SKM-1 (cell line): Measurements from ENCODE around the gene CDC16.
"Not testable (repeated sequence)": the region's sequence is repeated elsewhere in the genome, so short reads cannot be mapped to it uniquely, and the experiment has no call there.

ENCODE experiments used
- DNase-seq: peaks from one replicate; lab custom pipeline; 2025; ENCODE audit not compliant: unreplicated experiment; lab: John Stamatoyannopoulos, UW

CDC16 gene

DNA sequence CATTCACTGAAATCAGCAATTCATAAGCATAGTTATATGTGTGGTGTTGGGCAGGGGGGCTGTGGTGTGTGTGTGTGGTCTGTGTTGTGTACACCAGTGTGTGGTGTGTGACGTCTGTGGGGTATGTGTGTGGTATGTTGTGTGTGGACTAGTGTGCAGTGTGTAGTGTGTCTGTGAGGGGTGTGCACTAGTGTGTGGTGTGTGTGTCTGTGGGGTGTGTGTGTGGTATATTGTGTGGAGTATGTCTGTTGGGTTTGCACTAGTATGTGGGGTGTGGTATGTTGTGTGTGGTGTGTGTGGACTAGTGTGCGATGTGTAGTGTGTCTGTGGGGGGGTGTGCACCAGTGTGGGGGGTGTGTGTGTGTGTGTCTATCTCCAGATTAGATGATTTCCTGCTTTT lies 7.2 kb upstream of the CDC16 start:
- DNase-seq: no peak

DNA sequence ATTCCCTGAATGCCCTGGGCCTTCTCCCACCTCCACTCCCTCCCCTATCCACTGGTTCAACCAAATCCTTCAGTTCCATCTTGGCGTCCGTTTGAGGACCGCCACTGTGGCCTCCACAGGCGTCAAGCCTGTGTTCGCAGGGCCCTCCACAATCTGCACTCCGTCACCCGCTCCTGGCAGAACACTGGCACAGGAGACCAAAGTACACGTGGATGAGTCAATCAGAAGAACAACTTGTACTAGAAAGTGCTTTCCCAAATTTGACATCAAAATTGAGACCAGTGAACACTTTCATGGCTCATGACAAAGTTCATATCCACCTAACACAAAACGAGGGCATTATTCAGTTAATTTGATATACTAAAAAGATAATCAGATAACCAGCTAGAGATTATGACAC lies 6.5 kb upstream of the CDC16 start:
- no peak for DNase-seq

GRCh38 chr13:114229506-114229905 lies 5.2 kb upstream of the CDC16 start:
- DNase-seq: no peak

- DNase-seq: peak; percentile 13
Observed at GRCh38 chr13:114230117-114230516, 4.6 kb upstream of the CDC16 start.

GRCh38 chr13:114230575-114230974 lies 4.1 kb upstream of the CDC16 start:
- DNase-seq: no peak

GRCh38 chr13:114231886-114232285 lies 2.8 kb upstream of the CDC16 start:
- no peak for DNase-seq

DNA sequence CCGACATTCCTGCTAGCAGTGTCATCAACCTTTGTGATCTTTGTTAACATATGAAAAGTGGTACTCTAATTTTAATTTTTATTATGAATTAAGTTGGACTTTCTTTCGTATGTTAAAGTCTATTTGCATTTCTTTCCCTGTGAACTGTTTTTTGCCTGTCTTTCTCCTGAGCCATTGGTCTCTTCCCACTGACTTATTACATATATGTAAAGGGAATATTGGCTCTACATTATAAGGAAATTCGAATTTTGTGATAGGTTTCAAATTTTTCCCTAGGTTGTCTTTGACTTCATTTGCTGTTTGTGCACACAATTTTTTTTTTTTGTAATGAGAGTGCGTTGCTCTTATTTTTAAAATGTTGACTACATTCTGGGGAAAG lies 442 bp upstream of the CDC16 start:
- no peak for DNase-seq

DNA sequence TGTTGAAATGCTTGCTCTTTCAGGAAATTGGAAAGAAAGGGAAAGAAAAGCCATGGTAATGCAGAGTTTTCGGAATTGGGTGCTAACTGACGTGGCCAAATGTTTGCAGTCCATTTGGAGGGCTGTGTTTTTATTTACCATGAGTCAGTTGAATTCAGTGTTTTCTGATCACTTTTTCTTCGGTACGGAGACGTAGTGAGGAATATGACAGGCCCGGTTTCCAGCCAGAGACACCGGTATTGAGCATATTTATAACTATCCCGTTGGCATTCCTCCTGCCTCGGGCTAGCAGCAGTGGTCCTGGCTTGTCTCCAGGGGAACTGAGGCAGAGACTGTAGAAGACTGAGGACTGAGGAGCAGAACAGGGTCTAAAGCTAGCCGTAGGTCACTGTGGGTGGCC lies 1.0 kb downstream of the CDC16 start:
- no peak for DNase-seq

DNA sequence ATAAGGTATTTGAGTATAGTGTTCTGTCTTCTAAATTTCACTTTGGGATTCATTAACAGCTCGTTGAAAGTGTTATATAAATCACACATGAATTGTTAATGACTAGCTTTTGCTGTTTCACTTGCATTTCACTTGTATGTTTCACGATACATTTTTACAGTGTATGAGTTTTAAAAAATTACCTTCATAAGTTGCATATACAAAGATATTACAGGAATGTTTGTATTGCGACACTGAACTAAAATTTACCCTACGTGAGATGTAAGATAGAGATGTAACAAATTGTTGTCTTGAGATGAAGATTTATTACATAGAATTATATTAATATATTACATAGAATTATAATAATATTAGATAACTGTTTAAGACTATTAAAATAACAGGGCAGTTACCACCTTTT lies 1.5 kb downstream of the CDC16 start:
- DNase-seq: no peak

- no peak for DNase-seq
Observed at GRCh38 chr13:114237415-114238112, 2.9 kb downstream of the CDC16 start.

- no peak for DNase-seq
Observed at GRCh38 chr13:114241918-114242317, 7.2 kb downstream of the CDC16 start.

DNA sequence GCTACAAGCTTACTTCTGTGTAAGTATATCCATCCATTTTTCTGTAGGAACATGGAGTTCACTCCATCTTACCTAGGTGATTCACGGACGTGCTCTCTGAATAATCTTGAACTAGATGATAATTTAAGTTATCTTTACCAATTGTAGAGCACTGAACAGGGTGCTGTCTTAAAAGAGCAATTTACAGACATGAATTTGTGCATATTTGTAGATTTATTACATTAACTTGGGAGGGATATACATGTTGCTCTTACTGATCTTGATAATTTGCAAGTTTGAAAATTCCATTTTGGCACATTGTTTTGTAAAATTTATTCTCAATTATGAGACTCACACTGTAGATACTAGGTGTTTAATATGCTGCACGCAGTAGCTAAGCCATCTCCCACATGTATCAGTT lies 9.3 kb downstream of the CDC16 start:
- no peak for DNase-seq

GRCh38 chr13:114244637-114245036 lies 9.9 kb downstream of the CDC16 start:
- no peak for DNase-seq

GRCh38 chr13:114248011-114248410 lies 13.3 kb downstream of the CDC16 start:
- DNase-seq: no peak

- DNase-seq: no peak
Observed at GRCh38 chr13:114249077-114249476, 14.4 kb downstream of the CDC16 start.

DNA sequence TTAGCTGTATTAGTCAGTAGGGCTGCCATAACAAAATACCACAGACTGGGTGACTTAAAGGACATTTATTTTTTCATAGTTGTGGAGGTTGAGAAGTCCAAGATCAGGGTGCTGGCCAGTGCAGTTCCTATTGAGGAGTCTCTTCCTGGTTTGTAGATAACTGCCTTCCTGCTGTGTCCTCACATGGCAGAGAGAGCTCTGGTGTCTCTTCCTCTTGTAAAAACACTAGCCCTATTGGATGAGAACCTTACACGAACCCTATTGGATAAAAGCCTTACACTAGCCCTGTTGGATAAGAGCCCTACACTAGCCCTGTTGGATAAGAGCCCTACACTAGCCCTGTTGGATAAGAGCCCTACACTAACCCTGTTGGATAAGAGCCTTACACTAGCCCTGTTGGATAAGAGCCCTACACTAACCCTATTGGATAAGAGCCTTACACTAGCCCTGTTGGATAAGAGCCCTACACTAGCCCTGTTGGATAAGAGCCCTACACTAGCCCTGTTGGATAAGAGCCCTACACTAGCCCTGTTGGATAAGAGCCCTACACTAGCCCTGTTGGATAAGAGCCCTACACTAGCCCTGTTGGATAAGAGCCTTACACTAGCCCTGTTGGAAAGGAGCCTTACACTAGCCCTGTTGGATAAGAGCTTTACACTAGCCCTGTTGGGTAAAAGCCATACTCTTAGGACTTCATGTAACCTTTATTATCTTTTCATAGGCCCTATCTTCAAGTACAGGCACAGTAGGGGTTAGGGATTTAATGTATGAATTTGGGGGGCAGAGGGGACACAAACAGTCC lies 17.1 kb downstream of the CDC16 start:
- DNase-seq: not testable (repeated sequence)

DNA sequence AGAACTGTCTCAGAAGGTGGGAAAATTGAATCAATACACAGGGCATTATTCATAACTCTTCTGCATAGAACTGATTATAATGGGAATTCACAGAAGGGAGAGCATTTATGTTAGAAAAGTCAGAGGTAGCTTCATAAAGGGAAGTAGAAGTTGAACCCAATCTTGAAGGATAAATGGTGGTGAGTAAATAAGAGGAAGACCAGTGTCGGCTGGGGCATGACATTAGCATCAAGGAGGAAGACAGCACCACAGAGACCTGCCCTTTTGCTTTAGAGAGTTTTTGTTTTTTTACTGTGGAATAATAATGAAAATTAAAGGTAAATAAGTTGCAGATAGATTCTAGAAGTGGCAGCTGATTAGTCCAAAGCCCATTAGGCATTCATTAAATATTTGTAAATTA lies 21.9 kb downstream of the CDC16 start:
- peak; percentile 19 for DNase-seq

DNA sequence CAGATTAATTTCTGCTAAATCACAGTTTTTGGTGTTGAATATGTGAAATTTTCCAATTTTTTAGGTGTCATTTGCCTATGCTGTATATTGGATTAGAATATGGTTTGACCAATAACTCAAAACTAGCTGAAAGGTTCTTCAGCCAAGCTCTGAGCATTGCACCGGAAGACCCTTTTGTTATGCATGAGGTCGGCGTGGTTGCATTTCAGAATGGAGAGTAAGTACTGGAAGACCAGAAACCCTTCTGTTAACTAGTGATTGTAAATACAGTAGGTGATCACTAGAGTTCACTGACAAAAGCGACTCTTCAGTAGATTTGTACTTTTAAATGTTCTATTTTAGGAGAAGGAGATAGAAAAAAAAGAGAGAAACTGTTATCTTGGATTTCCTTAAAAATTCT lies 22.3 kb downstream of the CDC16 start:
- no peak for DNase-seq

- no peak for DNase-seq
Observed at GRCh38 chr13:114258589-114258988, 23.9 kb downstream of the CDC16 start.

GRCh38 chr13:114259374-114259773 lies 24.7 kb downstream of the CDC16 start:
- no peak for DNase-seq

GRCh38 chr13:114259974-114260373 lies 25.3 kb downstream of the CDC16 start:
- DNase-seq: no peak

GRCh38 chr13:114260814-114261213 lies 26.1 kb downstream of the CDC16 start:
- no peak for DNase-seq
